Measurements from ENCODE around the gene LRG1. TPM values are rescaled to one million over a fixed set of nuclear protein-coding genes. Genes with fewer than 3 reads are reported as not detected.

LRG1 gene
- total RNA-seq, 2 donors from 2014 or later, result 2.5 to 3.6 TPM

- Histone ChIP-seq H3K27me3 (replicated peaks; ENCODE audit: insufficient read depth) (no peaks in the 10 kb centered on the region), H3K9me3 (no peaks in the 10 kb centered on the region), H3K4me1 (replicated peaks) (no peaks in the 10 kb centered on the region), H3K36me3 (no peaks in the 10 kb centered on the region), H3K27ac (no peak overlapping the region), H3K4me3 (no peak overlapping the region)
- intact Hi-C loops (cut with DNase I), result no loop called here
- WGBS, result 80% methylated on average over 9 of the region's 9 CpGs
- DNase-seq (ENCODE audit: low spot score), result no peak
- TF ChIP-seq CTCF (IDR thresholded peaks at IDR 0.05) (no peak), POLR2A (IDR thresholded peaks at IDR 0.05) (no peak), POLR2AphosphoS5 (IDR thresholded peaks at IDR 0.05) (no peak)
Measured at GRCh38 chr19:4533835-4534424, 5.9 kb downstream of the LRG1 start.

- intact Hi-C loops (cut with DNase I), result no loop called here
- H3K4me1 ChIP-seq (replicated peaks), result no peaks in the 10 kb centered on the region
- no peaks in the 10 kb centered on the region for H3K9me3 ChIP-seq
- WGBS, result 87% methylated on average over 9 of the region's 9 CpGs
- no peaks in the 10 kb centered on the region for H3K36me3 ChIP-seq
- H3K27ac ChIP-seq, result no peak overlapping the region
- TF ChIP-seq POLR2AphosphoS5 (IDR thresholded peaks at IDR 0.05) (no peak), POLR2A (IDR thresholded peaks at IDR 0.05) (no peak), CTCF (IDR thresholded peaks at IDR 0.05) (no peak)
- no peak overlapping the region for H3K4me3 ChIP-seq
- no peaks in the 10 kb centered on the region for H3K27me3 ChIP-seq (replicated peaks; ENCODE audit: insufficient read depth)
- no peak for DNase-seq (ENCODE audit: low spot score)
Measured at GRCh38 chr19:4533334-4533733, 6.5 kb downstream of the LRG1 start.

GRCh38 chr19:4531562-4532165 is 8.2 kb downstream of the LRG1 start:
- intact Hi-C loops (cut with DNase I), result no loop called here
- DNase-seq (ENCODE audit: low spot score), result no peak
- H3K4me3 ChIP-seq, result no peak overlapping the region

GRCh38 chr19:4529924-4530522 is 9.8 kb downstream of the LRG1 start:
- TF ChIP-seq POLR2A (IDR thresholded peaks at IDR 0.05) (no peak), CTCF (IDR thresholded peaks at IDR 0.05) (no peak), POLR2AphosphoS5 (IDR thresholded peaks at IDR 0.05) (no peak)
- Histone ChIP-seq H3K27ac (no peak overlapping the region), H3K4me3 (no peak overlapping the region), H3K9me3 (no peaks in the 10 kb centered on the region), H3K36me3 (no peaks in the 10 kb centered on the region), H3K27me3 (replicated peaks; ENCODE audit: insufficient read depth) (no peaks in the 10 kb centered on the region), H3K4me1 (replicated peaks) (no peaks in the 10 kb centered on the region)
- 86% methylated on average over 12 of the region's 14 CpGs for WGBS
- intact Hi-C loops (cut with DNase I), result loop anchor here (10.0 kb wide), 1 partner anchor 265 kb away; no protein-coding TSS in a partner anchor
- DNase-seq (ENCODE audit: low spot score), result no peak

More at GRCh38 chr19:4531562-4532165, 8.2 kb downstream of the LRG1 start:
- no peaks in the 10 kb centered on the region for H3K4me1 ChIP-seq (replicated peaks)
- no peak overlapping the region for H3K27ac ChIP-seq
- H3K9me3 ChIP-seq, result no peaks in the 10 kb centered on the region
- H3K36me3 ChIP-seq, result no peaks in the 10 kb centered on the region
- H3K27me3 ChIP-seq (replicated peaks; ENCODE audit: insufficient read depth), result no peaks in the 10 kb centered on the region
- WGBS, result 57% methylated on average over 28 of the region's 28 CpGs
- TF ChIP-seq CTCF (IDR thresholded peaks at IDR 0.05) (no peak), POLR2AphosphoS5 (IDR thresholded peaks at IDR 0.05) (no peak), POLR2A (IDR thresholded peaks at IDR 0.05) (no peak)
